K562 (cell line): Measurements from ENCODE around the gene LY6G6D. TPM values are rescaled to one million over a fixed set of nuclear protein-coding genes. Genes with fewer than 3 reads are reported as not detected.

ENCODE experiments used
- CC2D1A ChIP-seq: fragments of 450-650 bp; IDR thresholded peaks from 2 replicates; pipeline ENCODE4 v1.6.1; 2017; ENCODE audit warnings: mild to moderate bottlenecking
- FOXP1 ChIP-seq: sonication (generic); formaldehyde crosslinking; IDR thresholded peaks from 2 replicates; pipeline ENCODE4 v1.8.0; 2022; ENCODE audit warnings: mild to moderate bottlenecking, missing genetic modification reagents
- KLF1 ChIP-seq: fragments of 450-650 bp; IDR thresholded peaks from 2 replicates; pipeline ENCODE4 v1.6.1; 2016; ENCODE audit warnings: missing genetic modification characterization, missing compliant biosample characterization
- NR4A1 ChIP-seq, 2 experiments: fragments of 250-450 bp in 1 of 2; fragments of 450-650 bp in 1 of 2; sonication (Bioruptor Pico) in 1 of 2; IDR thresholded peaks; 2 replicates each; pipeline versions ENCODE4 v1.4.0 to v1.6.1; 2016 to 2020; ENCODE audit warnings: mild to moderate bottlenecking in 2 of 2, missing compliant biosample characterization in 1 of 2, missing genetic modification characterization in 1 of 2, moderate library complexity in 1 of 2
- TBL1XR1 ChIP-seq, 2 experiments: IDR thresholded peaks; 2 replicates each; pipeline ENCODE4 v1.6.1; 2012; ENCODE audit warnings: improper control_type of control experiment in 2 of 2, low read length in 2 of 2, mild to moderate bottlenecking in 1 of 2
- ZNF785 ChIP-seq: fragments of 250-450 bp; sonication (Bioruptor Pico); IDR thresholded peaks from 2 replicates; pipeline ENCODE4 v1.4.0; 2020; ENCODE audit warnings: mild to moderate bottlenecking
- polyA plus RNA-seq, 8 experiments: library from polyadenylated mRNA; depleted of rRNA in 4 of 8; stranded (reverse) in 5 of 8; unstranded in 3 of 8; fragments of >200 nt; fragmentation: Nextera tagmentation in 2 of 8; fragmentation: Illumina TruSeq in 1 of 8; extraction: Ambion mirVana in 2 of 8; extraction: Trizol in 1 of 8; gene quantifications; 2 replicates each; pipeline versions ENCODE4 v1.2.1 to v1.2.3, GENCODE V29; 2011 to 2014; ENCODE audit warnings: inconsistent platforms in 1 of 8, missing spikeins in 1 of 8
- total RNA-seq, 7 experiments: library from RNA; depleted of rRNA in 6 of 7; stranded (reverse); fragments of >200 nt in 6 of 7; fragmentation: Illumina TruSeq in 2 of 7; extraction: Trizol in 2 of 7; gene quantifications; 2 replicates each; pipeline versions ENCODE4 v1.2.1 to v1.2.3, GENCODE V29; 2011 to 2021; ENCODE audit warnings: low replicate concordance in 1 of 7
- TF ChIP-seq, protein P1 (sequence below), 2 experiments: fragments of 450-650 bp; formaldehyde crosslinking in 1 of 2; IDR thresholded peaks; 2 replicates each; pipeline versions ENCODE4 v1.4.0 to v1.6.1; 2014 to 2020; ENCODE audit warnings: mild to moderate bottlenecking in 2 of 2, borderline replicate concordance in 1 of 2, low read depth in 1 of 2
- TF ChIP-seq, protein P2 (sequence below): fragments of 250-450 bp; sonication (Bioruptor Pico); IDR thresholded peaks from 2 replicates; pipeline ENCODE4 v1.9.0; 2021; ENCODE audit warnings: mild to moderate bottlenecking, inconsistent platforms
- TF ChIP-seq, protein P3 (sequence below): fragments of 250-450 bp; sonication (Bioruptor Pico); IDR thresholded peaks from 2 replicates; pipeline ENCODE4 v1.6.1; 2021; ENCODE audit warnings: mild to moderate bottlenecking
- TF ChIP-seq, protein P4 (sequence below): sonication (generic); formaldehyde crosslinking; IDR thresholded peaks from 2 replicates; pipeline ENCODE4 v1.8.1; 2023; ENCODE audit warnings: missing genetic modification reagents, mild to moderate bottlenecking, borderline replicate concordance

Gene LY6G6D
- total and polyA plus RNA-seq, 9 of the 15 experiments (the other 6 are each of a cell fraction or from before 2014, with no cell fraction given): 0.30 to 0.38 TPM; not detected in 7

DNA sequence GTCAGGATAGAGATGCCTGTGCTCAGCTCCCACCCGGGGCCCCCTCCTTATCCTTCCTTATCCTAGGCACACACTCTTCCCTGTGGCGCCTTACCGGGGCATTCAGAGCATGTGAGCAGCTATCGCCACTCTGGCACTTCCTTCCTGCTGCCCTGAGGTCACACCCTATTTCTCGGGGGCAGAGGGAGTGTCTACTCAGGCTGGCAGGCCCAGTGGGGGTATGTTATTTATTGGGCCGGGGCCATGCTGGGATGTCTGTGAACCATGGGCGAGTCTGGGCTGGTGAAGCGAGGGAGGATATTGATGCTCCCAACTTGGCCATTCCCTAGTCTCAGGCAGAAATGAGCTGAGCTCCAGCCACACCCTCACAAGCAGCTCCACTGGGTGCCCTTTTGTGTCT lies 3.9 kb upstream of the LY6G6D start (continued):
- TF ChIP-seq, protein P1, sequence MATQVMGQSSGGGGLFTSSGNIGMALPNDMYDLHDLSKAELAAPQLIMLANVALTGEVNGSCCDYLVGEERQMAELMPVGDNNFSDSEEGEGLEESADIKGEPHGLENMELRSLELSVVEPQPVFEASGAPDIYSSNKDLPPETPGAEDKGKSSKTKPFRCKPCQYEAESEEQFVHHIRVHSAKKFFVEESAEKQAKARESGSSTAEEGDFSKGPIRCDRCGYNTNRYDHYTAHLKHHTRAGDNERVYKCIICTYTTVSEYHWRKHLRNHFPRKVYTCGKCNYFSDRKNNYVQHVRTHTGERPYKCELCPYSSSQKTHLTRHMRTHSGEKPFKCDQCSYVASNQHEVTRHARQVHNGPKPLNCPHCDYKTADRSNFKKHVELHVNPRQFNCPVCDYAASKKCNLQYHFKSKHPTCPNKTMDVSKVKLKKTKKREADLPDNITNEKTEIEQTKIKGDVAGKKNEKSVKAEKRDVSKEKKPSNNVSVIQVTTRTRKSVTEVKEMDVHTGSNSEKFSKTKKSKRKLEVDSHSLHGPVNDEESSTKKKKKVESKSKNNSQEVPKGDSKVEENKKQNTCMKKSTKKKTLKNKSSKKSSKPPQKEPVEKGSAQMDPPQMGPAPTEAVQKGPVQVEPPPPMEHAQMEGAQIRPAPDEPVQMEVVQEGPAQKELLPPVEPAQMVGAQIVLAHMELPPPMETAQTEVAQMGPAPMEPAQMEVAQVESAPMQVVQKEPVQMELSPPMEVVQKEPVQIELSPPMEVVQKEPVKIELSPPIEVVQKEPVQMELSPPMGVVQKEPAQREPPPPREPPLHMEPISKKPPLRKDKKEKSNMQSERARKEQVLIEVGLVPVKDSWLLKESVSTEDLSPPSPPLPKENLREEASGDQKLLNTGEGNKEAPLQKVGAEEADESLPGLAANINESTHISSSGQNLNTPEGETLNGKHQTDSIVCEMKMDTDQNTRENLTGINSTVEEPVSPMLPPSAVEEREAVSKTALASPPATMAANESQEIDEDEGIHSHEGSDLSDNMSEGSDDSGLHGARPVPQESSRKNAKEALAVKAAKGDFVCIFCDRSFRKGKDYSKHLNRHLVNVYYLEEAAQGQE (IDR thresholded peaks at IDR 0.05; ENCODE audit: borderline replicate concordance): no peak
- TF ChIP-seq, protein P1 (CRISPR knock-in tag; IDR thresholded peaks at IDR 0.05; ENCODE audit: low read depth): no peak
- TF ChIP-seq TBL1XR1 (IDR thresholded peaks at IDR 0.05; ENCODE audit: low read length in 2 of 2): no peak
- TF ChIP-seq KLF1 (tag): 0 out of 2 replicates have a peak, but pooled peaks have one; percentile 21
- TF ChIP-seq NR4A1 (CRISPR knock-in tag; IDR thresholded peaks at IDR 0.05): no peak
- peak; percentile 50; the same call in 1 of the 2 replicates for TF ChIP-seq NR4A1 (tag; IDR thresholded peaks at IDR 0.05)
- TF ChIP-seq, protein P2, sequence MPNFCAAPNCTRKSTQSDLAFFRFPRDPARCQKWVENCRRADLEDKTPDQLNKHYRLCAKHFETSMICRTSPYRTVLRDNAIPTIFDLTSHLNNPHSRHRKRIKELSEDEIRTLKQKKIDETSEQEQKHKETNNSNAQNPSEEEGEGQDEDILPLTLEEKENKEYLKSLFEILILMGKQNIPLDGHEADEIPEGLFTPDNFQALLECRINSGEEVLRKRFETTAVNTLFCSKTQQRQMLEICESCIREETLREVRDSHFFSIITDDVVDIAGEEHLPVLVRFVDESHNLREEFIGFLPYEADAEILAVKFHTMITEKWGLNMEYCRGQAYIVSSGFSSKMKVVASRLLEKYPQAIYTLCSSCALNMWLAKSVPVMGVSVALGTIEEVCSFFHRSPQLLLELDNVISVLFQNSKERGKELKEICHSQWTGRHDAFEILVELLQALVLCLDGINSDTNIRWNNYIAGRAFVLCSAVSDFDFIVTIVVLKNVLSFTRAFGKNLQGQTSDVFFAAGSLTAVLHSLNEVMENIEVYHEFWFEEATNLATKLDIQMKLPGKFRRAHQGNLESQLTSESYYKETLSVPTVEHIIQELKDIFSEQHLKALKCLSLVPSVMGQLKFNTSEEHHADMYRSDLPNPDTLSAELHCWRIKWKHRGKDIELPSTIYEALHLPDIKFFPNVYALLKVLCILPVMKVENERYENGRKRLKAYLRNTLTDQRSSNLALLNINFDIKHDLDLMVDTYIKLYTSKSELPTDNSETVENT (CRISPR knock-in tag): no peak
- TF ChIP-seq, protein P3, sequence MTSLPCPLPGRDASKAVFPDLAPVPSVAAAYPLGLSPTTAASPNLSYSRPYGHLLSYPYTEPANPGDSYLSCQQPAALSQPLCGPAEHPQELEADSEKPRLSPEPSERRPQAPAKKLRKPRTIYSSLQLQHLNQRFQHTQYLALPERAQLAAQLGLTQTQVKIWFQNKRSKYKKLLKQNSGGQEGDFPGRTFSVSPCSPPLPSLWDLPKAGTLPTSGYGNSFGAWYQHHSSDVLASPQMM (CRISPR knock-in tag): no peak
- TF ChIP-seq ZNF785 (CRISPR knock-in tag): no peak
- no peak for TF ChIP-seq FOXP1 (CRISPR knock-in tag)
- TF ChIP-seq, protein P4, sequence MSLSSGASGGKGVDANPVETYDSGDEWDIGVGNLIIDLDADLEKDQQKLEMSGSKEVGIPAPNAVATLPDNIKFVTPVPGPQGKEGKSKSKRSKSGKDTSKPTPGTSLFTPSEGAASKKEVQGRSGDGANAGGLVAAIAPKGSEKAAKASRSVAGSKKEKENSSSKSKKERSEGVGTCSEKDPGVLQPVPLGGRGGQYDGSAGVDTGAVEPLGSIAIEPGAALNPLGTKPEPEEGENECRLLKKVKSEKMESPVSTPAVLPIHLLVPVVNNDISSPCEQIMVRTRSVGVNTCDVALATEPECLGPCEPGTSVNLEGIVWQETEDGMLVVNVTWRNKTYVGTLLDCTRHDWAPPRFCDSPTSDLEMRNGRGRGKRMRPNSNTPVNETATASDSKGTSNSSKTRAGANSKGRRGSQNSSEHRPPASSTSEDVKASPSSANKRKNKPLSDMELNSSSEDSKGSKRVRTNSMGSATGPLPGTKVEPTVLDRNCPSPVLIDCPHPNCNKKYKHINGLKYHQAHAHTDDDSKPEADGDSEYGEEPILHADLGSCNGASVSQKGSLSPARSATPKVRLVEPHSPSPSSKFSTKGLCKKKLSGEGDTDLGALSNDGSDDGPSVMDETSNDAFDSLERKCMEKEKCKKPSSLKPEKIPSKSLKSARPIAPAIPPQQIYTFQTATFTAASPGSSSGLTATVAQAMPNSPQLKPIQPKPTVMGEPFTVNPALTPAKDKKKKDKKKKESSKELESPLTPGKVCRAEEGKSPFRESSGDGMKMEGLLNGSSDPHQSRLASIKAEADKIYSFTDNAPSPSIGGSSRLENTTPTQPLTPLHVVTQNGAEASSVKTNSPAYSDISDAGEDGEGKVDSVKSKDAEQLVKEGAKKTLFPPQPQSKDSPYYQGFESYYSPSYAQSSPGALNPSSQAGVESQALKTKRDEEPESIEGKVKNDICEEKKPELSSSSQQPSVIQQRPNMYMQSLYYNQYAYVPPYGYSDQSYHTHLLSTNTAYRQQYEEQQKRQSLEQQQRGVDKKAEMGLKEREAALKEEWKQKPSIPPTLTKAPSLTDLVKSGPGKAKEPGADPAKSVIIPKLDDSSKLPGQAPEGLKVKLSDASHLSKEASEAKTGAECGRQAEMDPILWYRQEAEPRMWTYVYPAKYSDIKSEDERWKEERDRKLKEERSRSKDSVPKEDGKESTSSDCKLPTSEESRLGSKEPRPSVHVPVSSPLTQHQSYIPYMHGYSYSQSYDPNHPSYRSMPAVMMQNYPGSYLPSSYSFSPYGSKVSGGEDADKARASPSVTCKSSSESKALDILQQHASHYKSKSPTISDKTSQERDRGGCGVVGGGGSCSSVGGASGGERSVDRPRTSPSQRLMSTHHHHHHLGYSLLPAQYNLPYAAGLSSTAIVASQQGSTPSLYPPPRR (CRISPR knock-in tag): no peak
- TF ChIP-seq CC2D1A: no peak
